ENCODE data around the gene GRPR.

DNA sequence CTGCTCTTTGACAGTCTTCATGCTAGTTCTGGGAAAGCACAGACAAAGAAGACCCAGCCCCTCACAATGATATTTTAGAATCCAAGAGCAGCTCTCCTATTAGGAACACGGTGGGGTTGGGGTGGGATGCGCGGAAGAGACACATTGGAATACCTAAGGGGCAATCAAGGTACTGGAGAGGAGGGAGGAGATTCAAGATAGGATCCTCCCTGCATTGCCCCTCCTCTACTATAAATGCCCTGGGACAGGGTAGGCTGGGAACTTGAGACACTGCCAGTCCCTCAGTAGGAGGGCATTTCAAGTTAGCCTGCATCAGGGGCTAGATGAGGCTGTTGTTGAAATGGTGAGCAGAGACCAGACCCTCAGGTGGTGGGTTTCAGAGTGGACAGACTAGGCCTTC lies 49.0 kb downstream of the GRPR start:
- TF ChIP-seq EZH2 (IDR thresholded peaks at IDR 0.05; ENCODE audit: borderline replicate concordance, control insufficient read depth, low read depth, low read length) (no peak), RFX5 (IDR thresholded peaks at IDR 0.05; ENCODE audit: low read depth, low read length) (no peak), POLR2AphosphoS5 (IDR thresholded peaks at IDR 0.05; ENCODE audit: low read length) (no peak), SIN3A (IDR thresholded peaks at IDR 0.05; ENCODE audit: low read depth, low read length) (no peak), CTCF (IDR thresholded peaks at IDR 0.05 in 2 of 3, conservative IDR thresholded peaks at IDR 0.05 in 1 of 3; ENCODE audit: control insufficient read depth in 2 of 3, extremely low read depth in 1 of 3, insufficient read depth in 1 of 3, low read depth in 3 of 3, low read length in 3 of 3) (no peak), ATF3 (IDR thresholded peaks at IDR 0.05; ENCODE audit: borderline replicate concordance, extremely low read depth, low read depth, low read length) (no peak), SMC3 (IDR thresholded peaks at IDR 0.05; ENCODE audit: borderline replicate concordance, low read length) (no peak), RELA (IDR thresholded peaks at IDR 0.05; ENCODE audit: borderline replicate concordance, partially characterized antibody) (no peak), ESRRA (IDR thresholded peaks at IDR 0.05; ENCODE audit: low read length) (no peak), YY1 (IDR thresholded peaks at IDR 0.05; ENCODE audit: low read depth, low read length) (no peak), POLR2A (IDR thresholded peaks at IDR 0.05; ENCODE audit: low read depth, low read length) (no peak), SUPT20H (IDR thresholded peaks at IDR 0.05; ENCODE audit: borderline replicate concordance, control insufficient read depth, low read depth, low read length) (no peak), E4F1 (IDR thresholded peaks at IDR 0.05; ENCODE audit: borderline replicate concordance, partially characterized antibody) (no peak)
- TF ChIP-seq, protein P1, sequence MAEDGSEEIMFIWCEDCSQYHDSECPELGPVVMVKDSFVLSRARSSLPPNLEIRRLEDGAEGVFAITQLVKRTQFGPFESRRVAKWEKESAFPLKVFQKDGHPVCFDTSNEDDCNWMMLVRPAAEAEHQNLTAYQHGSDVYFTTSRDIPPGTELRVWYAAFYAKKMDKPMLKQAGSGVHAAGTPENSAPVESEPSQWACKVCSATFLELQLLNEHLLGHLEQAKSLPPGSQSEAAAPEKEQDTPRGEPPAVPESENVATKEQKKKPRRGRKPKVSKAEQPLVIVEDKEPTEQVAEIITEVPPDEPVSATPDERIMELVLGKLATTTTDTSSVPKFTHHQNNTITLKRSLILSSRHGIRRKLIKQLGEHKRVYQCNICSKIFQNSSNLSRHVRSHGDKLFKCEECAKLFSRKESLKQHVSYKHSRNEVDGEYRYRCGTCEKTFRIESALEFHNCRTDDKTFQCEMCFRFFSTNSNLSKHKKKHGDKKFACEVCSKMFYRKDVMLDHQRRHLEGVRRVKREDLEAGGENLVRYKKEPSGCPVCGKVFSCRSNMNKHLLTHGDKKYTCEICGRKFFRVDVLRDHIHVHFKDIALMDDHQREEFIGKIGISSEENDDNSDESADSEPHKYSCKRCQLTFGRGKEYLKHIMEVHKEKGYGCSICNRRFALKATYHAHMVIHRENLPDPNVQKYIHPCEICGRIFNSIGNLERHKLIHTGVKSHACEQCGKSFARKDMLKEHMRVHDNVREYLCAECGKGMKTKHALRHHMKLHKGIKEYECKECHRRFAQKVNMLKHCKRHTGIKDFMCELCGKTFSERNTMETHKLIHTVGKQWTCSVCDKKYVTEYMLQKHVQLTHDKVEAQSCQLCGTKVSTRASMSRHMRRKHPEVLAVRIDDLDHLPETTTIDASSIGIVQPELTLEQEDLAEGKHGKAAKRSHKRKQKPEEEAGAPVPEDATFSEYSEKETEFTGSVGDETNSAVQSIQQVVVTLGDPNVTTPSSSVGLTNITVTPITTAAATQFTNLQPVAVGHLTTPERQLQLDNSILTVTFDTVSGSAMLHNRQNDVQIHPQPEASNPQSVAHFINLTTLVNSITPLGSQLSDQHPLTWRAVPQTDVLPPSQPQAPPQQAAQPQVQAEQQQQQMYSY (CRISPR knock-in tag; IDR thresholded peaks at IDR 0.05), result no peak
